Breast epithelium (tissue), 3 donors: Measurements from ENCODE around the gene TMEM30B.

Experiments
- POLR2A ChIP-seq: fragments of 450-650 bp; IDR thresholded peaks from one replicate; pipeline ENCODE4 v1.6.1; 2016; ENCODE audit warnings: antibody characterized with exemption, mild to moderate bottlenecking, moderate library complexity
- TF ChIP-seq, protein P1 (sequence below), 3 donors: fragments of 450-650 bp; IDR thresholded peaks; one replicate each; pipeline ENCODE4 v1.5.1; 2016 to 2017; ENCODE audit warnings: antibody characterized with exemption in 3 of 3, mild to moderate bottlenecking in 3 of 3, moderate library complexity in 3 of 3

DNA sequence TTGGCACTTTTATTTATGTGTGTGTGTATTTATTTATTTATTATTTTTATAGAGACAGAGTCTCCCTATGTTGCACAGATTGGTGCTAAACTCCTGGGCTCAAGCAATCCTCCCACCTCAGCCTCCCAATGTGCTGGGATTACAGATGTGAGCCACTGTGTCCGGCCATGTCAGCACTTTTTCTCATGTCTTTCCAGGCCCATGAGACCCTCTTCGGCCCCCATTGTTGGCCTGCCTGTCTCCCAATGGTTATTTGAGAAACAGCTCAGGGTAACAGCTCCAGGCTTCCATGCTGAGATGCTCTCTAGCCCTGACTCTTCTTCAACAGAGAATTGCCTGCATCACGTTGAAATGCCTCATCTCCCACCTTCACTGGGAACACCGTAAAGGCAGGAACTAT is 34.4 kb downstream of the TMEM30B start:
- TF ChIP-seq, protein P1, sequence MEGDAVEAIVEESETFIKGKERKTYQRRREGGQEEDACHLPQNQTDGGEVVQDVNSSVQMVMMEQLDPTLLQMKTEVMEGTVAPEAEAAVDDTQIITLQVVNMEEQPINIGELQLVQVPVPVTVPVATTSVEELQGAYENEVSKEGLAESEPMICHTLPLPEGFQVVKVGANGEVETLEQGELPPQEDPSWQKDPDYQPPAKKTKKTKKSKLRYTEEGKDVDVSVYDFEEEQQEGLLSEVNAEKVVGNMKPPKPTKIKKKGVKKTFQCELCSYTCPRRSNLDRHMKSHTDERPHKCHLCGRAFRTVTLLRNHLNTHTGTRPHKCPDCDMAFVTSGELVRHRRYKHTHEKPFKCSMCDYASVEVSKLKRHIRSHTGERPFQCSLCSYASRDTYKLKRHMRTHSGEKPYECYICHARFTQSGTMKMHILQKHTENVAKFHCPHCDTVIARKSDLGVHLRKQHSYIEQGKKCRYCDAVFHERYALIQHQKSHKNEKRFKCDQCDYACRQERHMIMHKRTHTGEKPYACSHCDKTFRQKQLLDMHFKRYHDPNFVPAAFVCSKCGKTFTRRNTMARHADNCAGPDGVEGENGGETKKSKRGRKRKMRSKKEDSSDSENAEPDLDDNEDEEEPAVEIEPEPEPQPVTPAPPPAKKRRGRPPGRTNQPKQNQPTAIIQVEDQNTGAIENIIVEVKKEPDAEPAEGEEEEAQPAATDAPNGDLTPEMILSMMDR (IDR thresholded peaks at IDR 0.05) = no peak
- no peak for TF ChIP-seq POLR2A
